Uterus (tissue), 4 donors: Measurements from ENCODE around the gene COL5A1. TPM values are rescaled to one million over a fixed set of nuclear protein-coding genes. Genes with fewer than 3 reads are reported as not detected.

ENCODE experiments used
- DNase-seq, 2 donors: peaks; one replicate each; pipeline ENCODE4 v3.0.0-alpha.2; 2019 to 2020
- H3K27ac ChIP-seq, 2 donors: fragments of 200-600 bp; sonication (generic); 1 replicate in 1 of 2; 2 replicates in 1 of 2; pipeline ENCODE4 v1.5.1; 2016 to 2018
- H3K27me3 ChIP-seq, 2 donors: fragments of 200-600 bp; sonication (generic); one replicate each; pipeline ENCODE4 v1.5.1; 2018 to 2019; ENCODE audit warnings: control low read depth in 1 of 2
- H3K36me3 ChIP-seq, 2 donors: fragments of 200-600 bp; sonication (generic); one replicate each; pipeline ENCODE4 v1.5.1; 2019; ENCODE audit warnings: control low read depth in 1 of 2
- H3K4me1 ChIP-seq, 2 donors: fragments of 200-600 bp; sonication (generic); one replicate each; pipeline ENCODE4 v1.5.1; 2018 to 2019; ENCODE audit warnings: control low read depth in 1 of 2
- H3K4me3 ChIP-seq, 2 donors: fragments of 200-600 bp; sonication (generic); 1 replicate in 1 of 2; 2 replicates in 1 of 2; pipeline ENCODE4 v1.5.1; 2018 to 2019; ENCODE audit warnings: mild to moderate bottlenecking in 1 of 2
- H3K9me3 ChIP-seq, 2 donors: fragments of 200-600 bp; sonication (generic); one replicate each; pipeline ENCODE4 v1.5.1; 2019; ENCODE audit warnings: control low read depth in 1 of 2
- CTCF ChIP-seq, 4 experiments: fragments of 200-600 bp in 2 of 4; fragments of 450-650 bp in 2 of 4; sonication (generic) in 2 of 4; IDR thresholded peaks; one replicate each; pipeline ENCODE4 v1.5.1; 2016 to 2019; ENCODE audit warnings: antibody characterized with exemption in 4 of 4, mild to moderate bottlenecking in 2 of 4, moderate library complexity in 1 of 4
- POLR2A ChIP-seq, 2 donors: fragments of 450-650 bp; IDR thresholded peaks; one replicate each; pipeline ENCODE4 v1.6.1; 2016; ENCODE audit warnings: antibody characterized with exemption in 2 of 2, mild to moderate bottlenecking in 1 of 2, moderate library complexity in 1 of 2
- intact Hi-C: fragments of 100-400 bp; cut with DNase I; formaldehyde crosslinking; loops from one replicate; pipeline ENCODE4 v1.15.1; 2023; ENCODE audit warnings: low total_unique reads
- total RNA-seq, 4 donors: library from RNA; depleted of rRNA in 3 of 4; stranded (reverse); fragments of >200 nt in 3 of 4; gene quantifications; one replicate each; pipeline versions ENCODE4 v1.1.0 to v1.2.4, GENCODE V29; 2014 to 2023
- donor health status: DM: yes; HTN: yes; CAD: no.

The COL5A1 gene
- total RNA-seq, 4 donors from 2014 or later: 21.2 to 604 (median 129) TPM

GRCh38 chr9:134733480-134734232 lies 92.1 kb downstream of the COL5A1 start:
- no peaks in the 10 kb centered on the region for H3K27me3 ChIP-seq
- no peak for DNase-seq
- intact Hi-C loops: loop anchor here (10.0 kb wide), 1 partner anchor 279 kb away; no protein-coding TSS in a partner anchor
- no peaks in the 10 kb centered on the region for H3K9me3 ChIP-seq
- TF ChIP-seq CTCF (IDR thresholded peaks at IDR 0.05): no peak
- no peak for TF ChIP-seq POLR2A (IDR thresholded peaks at IDR 0.05)
- H3K4me3 ChIP-seq: no peak overlapping the region
- H3K36me3 ChIP-seq: no peaks in the 10 kb centered on the region
- peak overlapping the region; percentile 67 to 78 for H3K27ac ChIP-seq
- H3K4me1 ChIP-seq: peaks cover 0 to 14% of the 10 kb centered on the region in 2 donors

- peak; percentile 74 to 76 for DNase-seq
- H3K4me3 ChIP-seq: no peak overlapping the region
- peaks cover 0 to 14% of the 10 kb centered on the region in 2 donors for H3K4me1 ChIP-seq
- TF ChIP-seq POLR2A (IDR thresholded peaks at IDR 0.05) (no peak), CTCF (IDR thresholded peaks at IDR 0.05) (no peak)
- H3K27me3 ChIP-seq: no peaks in the 10 kb centered on the region
- H3K9me3 ChIP-seq: no peaks in the 10 kb centered on the region
- intact Hi-C loops: loop anchor here (10.0 kb wide), 1 partner anchor 279 kb away; no protein-coding TSS in a partner anchor
- peak overlapping the region; percentile 67 to 78 for H3K27ac ChIP-seq
- no peaks in the 10 kb centered on the region for H3K36me3 ChIP-seq
Measured at GRCh38 chr9:134734270-134734669, 92.7 kb downstream of the COL5A1 start.

- Histone ChIP-seq H3K4me1 (peaks cover 0 to 14% of the 10 kb centered on the region in 2 donors), H3K27ac (peak overlapping the region; percentile 48 to 67), H3K9me3 (no peaks in the 10 kb centered on the region), H3K36me3 (no peaks in the 10 kb centered on the region), H3K4me3 (no peak overlapping the region), H3K27me3 (no peaks in the 10 kb centered on the region)
- peak; percentile 70 to 79 for DNase-seq
- TF ChIP-seq POLR2A (IDR thresholded peaks at IDR 0.05): no peak
- no peak for TF ChIP-seq CTCF (IDR thresholded peaks at IDR 0.05)
- intact Hi-C loops: loop anchor here (10.0 kb wide), 1 partner anchor 281 kb away; no protein-coding TSS in a partner anchor
Measured at GRCh38 chr9:134735441-134736175, 94.0 kb downstream of the COL5A1 start.

DNA sequence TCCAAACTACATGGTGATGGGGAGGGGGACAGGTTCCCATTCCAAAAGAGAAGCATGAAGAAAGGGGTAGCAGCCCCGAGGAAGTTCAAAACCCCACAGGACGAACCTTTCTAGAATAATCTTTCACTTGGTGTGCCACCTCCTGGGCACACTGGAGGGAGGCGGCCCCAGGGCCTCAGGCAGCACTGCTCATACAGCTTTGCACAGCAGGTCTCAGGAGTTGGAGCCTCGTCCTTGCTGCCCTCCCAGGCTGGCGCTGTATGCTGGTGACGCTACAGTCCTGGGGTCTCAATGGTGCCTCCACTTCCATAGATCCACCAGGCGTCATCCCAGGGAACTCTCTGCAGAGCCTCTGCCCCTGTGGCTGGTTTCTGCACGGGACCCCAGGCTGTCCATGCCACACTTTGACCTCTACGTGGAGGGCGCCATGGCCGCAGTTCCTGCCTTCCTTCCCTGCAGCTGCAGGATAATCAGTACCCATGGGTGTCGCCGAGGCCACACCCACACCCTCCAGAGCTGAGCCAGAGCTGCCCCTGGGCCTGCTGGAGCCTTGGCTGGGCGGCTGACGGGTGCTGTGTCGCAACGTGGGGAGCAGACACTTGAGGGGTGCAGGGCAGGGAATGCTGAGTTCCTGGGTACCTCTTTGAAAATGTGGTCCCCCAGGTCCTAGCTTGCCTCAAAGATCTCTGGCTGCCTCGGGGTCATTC lies 95.3 kb downstream of the COL5A1 start:
- Histone ChIP-seq H3K4me3 (no peak overlapping the region), H3K4me1 (peaks cover 0 to 14% of the 10 kb centered on the region in 2 donors), H3K36me3 (no peaks in the 10 kb centered on the region), H3K27me3 (no peaks in the 10 kb centered on the region), H3K27ac (no peak overlapping the region), H3K9me3 (no peaks in the 10 kb centered on the region)
- no peak for TF ChIP-seq POLR2A (IDR thresholded peaks at IDR 0.05)
- no peak for TF ChIP-seq CTCF (IDR thresholded peaks at IDR 0.05)
- DNase-seq: no peak
- intact Hi-C loops: loop anchor here (10.0 kb wide), 1 partner anchor 282 kb away; no protein-coding TSS in a partner anchor
